Measurements from ENCODE around the gene NPTXR.

Gene NPTXR

GRCh38 chr22:38835888-38836301 is 7.9 kb downstream of the NPTXR start:
- Histone ChIP-seq H3K9ac (ENCODE audit: low read length) (no peak overlapping the region), H3K27ac (ENCODE audit: low read depth, low read length) (no peak overlapping the region), H3K4me3 (ENCODE audit: low read depth in 1 of 2, low read length in 2 of 2) (no peak overlapping the region), H3K9me3 (ENCODE audit: low read length) (no peaks in the 10 kb centered on the region), H3K4me1 (ENCODE audit: insufficient read depth, low read length) (no peaks in the 10 kb centered on the region), H3K27me3 (ENCODE audit: control insufficient read depth in 1 of 2, insufficient read depth in 2 of 2, low read length in 2 of 2) (peaks cover 0 to 5% of the 10 kb centered on the region in 2 donors), H3K36me3 (ENCODE audit: insufficient read depth, low read length) (peaks cover 4% of the 10 kb centered on the region)

GRCh38 chr22:38834991-38835390 is 8.8 kb downstream of the NPTXR start:
- Histone ChIP-seq H3K9ac (ENCODE audit: low read length) (no peak overlapping the region), H3K27ac (ENCODE audit: low read depth, low read length) (no peak overlapping the region), H3K9me3 (ENCODE audit: low read length) (no peaks in the 10 kb centered on the region), H3K36me3 (ENCODE audit: insufficient read depth, low read length) (peaks cover 4% of the 10 kb centered on the region), H3K27me3 (ENCODE audit: control insufficient read depth in 1 of 2, insufficient read depth in 2 of 2, low read length in 2 of 2) (no peaks in the 10 kb centered on the region), H3K4me1 (ENCODE audit: insufficient read depth, low read length) (no peaks in the 10 kb centered on the region), H3K4me3 (ENCODE audit: low read depth in 1 of 2, low read length in 2 of 2) (no peak overlapping the region)

GRCh38 chr22:38834215-38834953 is 9.4 kb downstream of the NPTXR start:
- H3K27me3 ChIP-seq (ENCODE audit: control insufficient read depth in 1 of 2, insufficient read depth in 2 of 2, low read length in 2 of 2): no peaks in the 10 kb centered on the region
- no peak overlapping the region for H3K9ac ChIP-seq (ENCODE audit: low read length)
- H3K4me1 ChIP-seq (ENCODE audit: insufficient read depth, low read length): no peaks in the 10 kb centered on the region
- H3K27ac ChIP-seq (ENCODE audit: low read depth, low read length): no peak overlapping the region
- H3K9me3 ChIP-seq (ENCODE audit: low read length): no peaks in the 10 kb centered on the region
- peaks cover 4% of the 10 kb centered on the region for H3K36me3 ChIP-seq (ENCODE audit: insufficient read depth, low read length)
- H3K4me3 ChIP-seq (ENCODE audit: low read depth in 1 of 2, low read length in 2 of 2): no peak overlapping the region

GRCh38 chr22:38833061-38833460 is 10.8 kb downstream of the NPTXR start:
- H3K4me3 ChIP-seq (ENCODE audit: low read depth in 1 of 2, low read length in 2 of 2): no peak overlapping the region
- no peaks in the 10 kb centered on the region for H3K27me3 ChIP-seq (ENCODE audit: control insufficient read depth in 1 of 2, insufficient read depth in 2 of 2, low read length in 2 of 2)
- no peaks in the 10 kb centered on the region for H3K4me1 ChIP-seq (ENCODE audit: insufficient read depth, low read length)
- peaks cover 4% of the 10 kb centered on the region for H3K36me3 ChIP-seq (ENCODE audit: insufficient read depth, low read length)
- no peaks in the 10 kb centered on the region for H3K9me3 ChIP-seq (ENCODE audit: low read length)
- no peak overlapping the region for H3K9ac ChIP-seq (ENCODE audit: low read length)
- H3K27ac ChIP-seq (ENCODE audit: low read depth, low read length): no peak overlapping the region

- H3K9me3 ChIP-seq (ENCODE audit: low read length): no peaks in the 10 kb centered on the region
- no peak overlapping the region for H3K9ac ChIP-seq (ENCODE audit: low read length)
- H3K27ac ChIP-seq (ENCODE audit: low read depth, low read length): no peak overlapping the region
- H3K36me3 ChIP-seq (ENCODE audit: insufficient read depth, low read length): peaks cover 4% of the 10 kb centered on the region
- H3K27me3 ChIP-seq (ENCODE audit: control insufficient read depth in 1 of 2, insufficient read depth in 2 of 2, low read length in 2 of 2): no peaks in the 10 kb centered on the region
- no peaks in the 10 kb centered on the region for H3K4me1 ChIP-seq (ENCODE audit: insufficient read depth, low read length)
- no peak overlapping the region for H3K4me3 ChIP-seq (ENCODE audit: low read depth in 1 of 2, low read length in 2 of 2)
These were observed 11.5 kb downstream of the NPTXR start for GRCh38 chr22:38832005-38832978.

GRCh38 chr22:38831166-38831945 is 12.5 kb downstream of the NPTXR start:
- Histone ChIP-seq H3K4me3 (ENCODE audit: low read depth in 1 of 2, low read length in 2 of 2) (no peak overlapping the region), H3K9me3 (ENCODE audit: low read length) (no peaks in the 10 kb centered on the region), H3K27me3 (ENCODE audit: control insufficient read depth in 1 of 2, insufficient read depth in 2 of 2, low read length in 2 of 2) (no peaks in the 10 kb centered on the region), H3K27ac (ENCODE audit: low read depth, low read length) (no peak overlapping the region), H3K9ac (ENCODE audit: low read length) (no peak overlapping the region), H3K4me1 (ENCODE audit: insufficient read depth, low read length) (no peaks in the 10 kb centered on the region), H3K36me3 (ENCODE audit: insufficient read depth, low read length) (peaks cover 3% of the 10 kb centered on the region)

GRCh38 chr22:38830845-38831108 is 13.1 kb downstream of the NPTXR start:
- Histone ChIP-seq H3K36me3 (ENCODE audit: insufficient read depth, low read length) (no peaks in the 10 kb centered on the region), H3K27ac (ENCODE audit: low read depth, low read length) (no peak overlapping the region), H3K9me3 (ENCODE audit: low read length) (no peaks in the 10 kb centered on the region), H3K4me1 (ENCODE audit: insufficient read depth, low read length) (no peaks in the 10 kb centered on the region), H3K4me3 (ENCODE audit: low read depth in 1 of 2, low read length in 2 of 2) (no peak overlapping the region), H3K9ac (ENCODE audit: low read length) (no peak overlapping the region), H3K27me3 (ENCODE audit: control insufficient read depth in 1 of 2, insufficient read depth in 2 of 2, low read length in 2 of 2) (no peaks in the 10 kb centered on the region)

GRCh38 chr22:38830026-38830844 is 13.6 kb downstream of the NPTXR start:
- Histone ChIP-seq H3K27me3 (ENCODE audit: control insufficient read depth in 1 of 2, insufficient read depth in 2 of 2, low read length in 2 of 2) (no peaks in the 10 kb centered on the region), H3K9me3 (ENCODE audit: low read length) (no peaks in the 10 kb centered on the region), H3K36me3 (ENCODE audit: insufficient read depth, low read length) (no peaks in the 10 kb centered on the region), H3K9ac (ENCODE audit: low read length) (no peak overlapping the region), H3K27ac (ENCODE audit: low read depth, low read length) (no peak overlapping the region), H3K4me3 (ENCODE audit: low read depth in 1 of 2, low read length in 2 of 2) (no peak overlapping the region), H3K4me1 (ENCODE audit: insufficient read depth, low read length) (no peaks in the 10 kb centered on the region)

GRCh38 chr22:38829485-38829884 is 14.3 kb downstream of the NPTXR start:
- Histone ChIP-seq H3K9me3 (ENCODE audit: low read length) (no peaks in the 10 kb centered on the region), H3K4me3 (ENCODE audit: low read depth in 1 of 2, low read length in 2 of 2) (no peak overlapping the region), H3K27me3 (ENCODE audit: control insufficient read depth in 1 of 2, insufficient read depth in 2 of 2, low read length in 2 of 2) (no peaks in the 10 kb centered on the region), H3K27ac (ENCODE audit: low read depth, low read length) (no peak overlapping the region), H3K36me3 (ENCODE audit: insufficient read depth, low read length) (no peaks in the 10 kb centered on the region), H3K4me1 (ENCODE audit: insufficient read depth, low read length) (no peaks in the 10 kb centered on the region), H3K9ac (ENCODE audit: low read length) (no peak overlapping the region)

GRCh38 chr22:38828616-38829205 is 15.1 kb downstream of the NPTXR start:
- H3K9ac ChIP-seq (ENCODE audit: low read length): no peak overlapping the region
- no peak overlapping the region for H3K4me3 ChIP-seq (ENCODE audit: low read depth in 1 of 2, low read length in 2 of 2)
- H3K27ac ChIP-seq (ENCODE audit: low read depth, low read length): no peak overlapping the region
- H3K27me3 ChIP-seq (ENCODE audit: control insufficient read depth in 1 of 2, insufficient read depth in 2 of 2, low read length in 2 of 2): no peaks in the 10 kb centered on the region
- H3K36me3 ChIP-seq (ENCODE audit: insufficient read depth, low read length): no peaks in the 10 kb centered on the region
- no peaks in the 10 kb centered on the region for H3K4me1 ChIP-seq (ENCODE audit: insufficient read depth, low read length)
- H3K9me3 ChIP-seq (ENCODE audit: low read length): no peaks in the 10 kb centered on the region

Data from muscle layer of colon (tissue), 2 donors.